ENCODE data around the gene SAC3D1.

The SAC3D1 gene

DNA sequence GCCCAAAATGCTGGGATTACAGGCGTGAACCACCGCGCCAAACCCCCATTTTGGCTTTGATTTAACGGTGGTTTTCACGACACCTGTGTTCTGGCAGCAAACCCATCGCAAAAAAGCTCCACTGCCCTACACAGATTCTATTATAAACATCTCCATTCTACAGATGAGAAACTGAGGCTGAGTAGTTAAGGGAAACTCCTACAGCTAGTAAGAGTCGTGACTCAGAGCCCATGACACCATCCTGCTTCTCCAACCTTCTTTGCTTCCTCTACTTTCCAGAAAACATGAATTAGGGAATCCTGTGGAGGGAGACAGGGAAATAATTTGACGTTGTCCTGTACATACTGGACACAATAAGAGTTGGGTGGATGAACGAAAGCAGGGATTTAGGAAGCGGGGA is 14.2 kb upstream of the SAC3D1 start:
- no peak for FAIRE-seq

DNA sequence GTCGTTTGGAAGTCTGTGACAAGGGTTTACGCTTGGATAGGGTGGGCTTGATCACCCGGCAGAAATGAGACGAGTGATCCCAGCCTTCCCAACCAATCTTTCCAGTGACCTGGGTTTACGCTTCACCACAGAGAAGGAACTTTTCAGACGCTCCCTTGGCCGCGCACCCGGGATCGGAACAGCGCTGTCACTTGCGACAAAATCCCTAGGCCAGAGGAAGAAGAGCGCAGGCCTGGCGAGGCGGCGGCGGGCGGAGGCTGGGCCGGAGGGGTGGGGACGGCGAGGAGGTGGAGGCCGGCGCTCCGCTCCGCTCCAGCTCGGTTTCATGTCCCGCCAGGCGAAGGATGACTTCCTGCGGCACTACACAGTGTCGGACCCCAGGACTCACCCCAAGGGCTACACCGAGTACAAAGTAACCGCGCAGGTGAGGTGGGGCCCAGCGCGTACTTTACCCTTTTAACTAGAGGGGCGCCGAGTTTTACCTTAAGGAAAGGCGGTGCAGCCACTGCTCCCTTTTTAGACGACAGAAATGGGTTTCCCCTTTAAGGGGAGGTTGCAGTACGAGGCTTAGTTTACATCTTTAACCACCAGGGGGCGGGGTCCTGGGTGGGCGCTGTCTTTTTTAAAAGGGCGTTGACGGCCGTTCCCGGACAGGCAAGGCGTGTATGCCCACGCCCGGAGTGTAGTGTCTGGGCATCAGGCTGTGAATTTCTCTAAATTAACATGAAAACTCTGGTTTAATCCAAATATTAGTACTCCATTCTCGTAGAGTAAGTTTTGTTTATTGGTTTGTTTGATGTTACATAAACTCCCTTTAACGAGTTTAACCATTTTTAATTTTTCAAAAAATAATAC is 13.6 kb upstream of the SAC3D1 start, which contains the start of gene SNX15:
SNX15 (plus strand) TSS at position 227 of the 855 bp plus-strand sequence; CDS start at position 326, 99 bp downstream.
- peak; percentile 87 for FAIRE-seq

DNA sequence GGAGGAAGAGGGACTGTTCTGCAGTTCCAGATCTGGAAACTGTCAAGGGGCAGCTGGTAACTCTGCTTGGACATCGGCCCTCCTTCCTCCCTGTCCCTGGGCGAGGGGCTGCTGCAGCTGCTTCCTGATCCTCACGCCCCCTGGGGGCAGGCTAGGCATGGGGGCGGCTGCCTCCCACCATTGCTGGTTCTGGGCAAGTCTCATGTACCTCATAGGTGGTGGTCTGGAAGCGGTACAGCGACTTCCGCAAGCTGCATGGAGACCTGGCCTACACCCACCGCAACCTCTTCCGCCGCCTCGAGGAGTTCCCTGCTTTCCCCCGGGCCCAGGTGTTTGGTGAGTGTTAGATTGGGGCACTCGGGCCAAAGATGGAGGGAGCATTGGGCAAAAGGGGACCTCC is 8.8 kb upstream of the SAC3D1 start:
- no peak for FAIRE-seq

DNA sequence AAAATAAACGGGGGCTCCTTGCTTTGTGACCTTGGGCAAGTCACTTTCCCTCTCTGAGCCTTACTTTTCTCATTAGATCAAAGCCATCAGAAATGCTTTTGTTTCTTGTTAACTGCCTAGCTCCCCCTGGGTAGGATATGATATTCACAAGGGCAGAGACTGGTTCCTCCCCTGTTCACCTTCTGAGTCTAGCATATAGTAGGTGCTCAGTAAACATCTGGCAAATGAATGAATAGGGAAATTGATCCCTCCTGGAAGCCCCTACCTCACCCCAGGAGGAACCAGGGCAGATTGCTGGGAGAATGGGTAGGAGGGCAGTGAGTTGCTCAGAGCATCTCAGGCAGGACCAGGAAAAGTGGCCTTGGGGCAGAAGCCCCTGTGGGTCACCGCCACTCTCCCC is 6.6 kb upstream of the SAC3D1 start:
- FAIRE-seq = no peak

DNA sequence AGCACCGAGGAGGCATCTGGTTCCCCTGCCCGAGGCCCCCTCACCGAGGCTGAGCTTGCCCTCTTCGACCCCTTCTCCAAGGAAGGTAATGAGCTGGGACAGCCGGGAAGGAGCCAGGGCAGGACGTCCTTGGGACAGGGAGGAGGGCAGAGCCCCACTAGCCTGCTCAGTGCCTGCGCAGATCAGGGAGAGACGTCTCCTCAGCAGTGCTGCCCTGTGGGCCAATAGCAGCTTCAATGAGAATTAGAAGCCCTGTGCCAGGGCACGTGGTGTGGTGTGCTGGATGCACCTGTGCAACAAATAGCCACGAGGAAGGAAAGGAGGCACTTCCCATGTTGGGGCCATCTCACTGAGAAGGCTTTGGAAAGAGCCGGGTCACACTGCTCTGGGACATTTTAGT is 5.4 kb upstream of the SAC3D1 start:
- FAIRE-seq = no peak

DNA sequence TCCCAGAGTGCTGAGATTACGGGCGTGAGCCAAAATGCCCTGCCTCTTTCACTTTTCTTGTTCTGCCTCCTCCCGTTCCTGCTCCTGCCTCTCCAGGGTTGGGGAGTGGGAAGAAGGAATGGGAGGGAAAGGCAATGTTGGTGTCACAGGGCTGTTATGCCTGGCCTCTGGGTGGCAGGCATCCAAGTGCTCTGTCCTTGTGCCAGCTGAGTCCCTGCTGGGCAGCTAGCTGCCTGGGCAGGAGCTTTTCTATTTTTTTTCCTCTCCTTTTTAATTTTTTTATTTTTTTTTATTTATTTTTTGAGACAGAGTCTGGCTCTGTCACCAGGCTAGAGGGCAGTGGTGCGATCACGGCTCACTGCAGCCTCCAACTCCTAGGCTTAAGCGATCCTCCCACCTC is 4.1 kb upstream of the SAC3D1 start:
- FAIRE-seq = no peak

DNA sequence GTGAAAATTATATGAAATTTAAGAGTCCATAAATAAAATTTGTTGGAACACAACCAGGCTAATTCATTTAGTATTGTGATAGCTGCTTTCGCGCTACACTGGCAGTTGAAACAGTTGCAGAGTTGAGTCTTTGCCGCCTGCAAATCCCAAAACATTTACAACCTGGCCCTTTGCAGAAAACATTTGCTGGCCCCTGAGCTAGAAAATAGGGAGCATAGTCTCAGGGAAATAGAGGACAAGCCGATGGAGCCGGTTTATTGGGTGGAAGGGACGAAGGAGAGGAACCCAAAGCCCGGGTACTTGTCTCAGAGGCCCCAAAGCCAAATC is 527 bp upstream of the SAC3D1 start:
- no peak for FAIRE-seq

DNA sequence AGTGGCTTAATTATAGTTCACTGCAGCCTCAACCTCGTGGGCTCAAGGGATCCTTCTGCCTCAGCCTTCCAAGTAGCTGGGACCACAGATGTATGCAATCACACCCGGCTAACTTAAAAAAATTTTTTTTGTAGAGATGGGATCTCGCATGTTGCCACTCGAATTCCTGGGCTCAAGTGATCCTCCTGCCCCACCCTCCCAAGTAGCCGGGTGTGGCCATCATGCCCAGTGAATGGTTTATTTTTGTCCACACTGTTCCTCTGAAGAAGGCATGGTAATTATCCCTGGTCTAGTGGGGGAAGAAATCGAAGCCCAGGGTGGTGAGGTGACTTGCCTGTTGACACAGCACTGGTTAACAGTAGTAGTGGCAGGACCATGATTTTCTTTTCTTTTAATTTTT is 1.9 kb downstream of the SAC3D1 start:
- no peak for FAIRE-seq

DNA sequence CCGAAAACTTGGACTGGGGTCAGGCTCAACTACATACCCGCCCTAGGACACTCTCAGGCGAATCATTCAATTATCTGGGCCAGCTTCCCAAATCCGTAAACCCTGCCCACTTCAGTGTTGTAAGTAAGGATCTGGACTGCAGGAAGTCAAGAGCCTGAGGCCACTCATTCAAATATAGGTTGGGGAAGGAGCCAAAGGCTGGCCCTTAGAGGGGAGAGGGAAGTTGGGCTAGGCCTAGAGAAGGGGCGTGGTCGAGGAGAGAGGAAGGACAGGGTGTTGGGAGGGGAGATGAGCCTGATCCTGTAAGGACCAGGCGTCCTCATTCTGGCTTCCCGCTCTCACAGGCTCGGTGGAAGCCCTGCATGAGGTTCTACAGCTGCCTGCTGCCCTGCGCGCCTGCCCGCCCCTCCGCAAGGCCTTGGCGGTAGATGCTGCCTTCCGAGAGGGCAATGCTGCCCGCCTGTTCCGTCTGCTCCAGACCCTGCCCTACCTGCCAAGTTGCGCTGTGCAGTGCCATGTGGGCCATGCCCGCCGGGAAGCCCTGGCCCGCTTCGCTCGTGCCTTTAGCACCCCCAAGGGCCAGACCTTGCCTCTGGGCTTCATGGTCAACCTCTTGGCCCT is 3.0 kb downstream of the SAC3D1 start:
- no peak for FAIRE-seq

DNA sequence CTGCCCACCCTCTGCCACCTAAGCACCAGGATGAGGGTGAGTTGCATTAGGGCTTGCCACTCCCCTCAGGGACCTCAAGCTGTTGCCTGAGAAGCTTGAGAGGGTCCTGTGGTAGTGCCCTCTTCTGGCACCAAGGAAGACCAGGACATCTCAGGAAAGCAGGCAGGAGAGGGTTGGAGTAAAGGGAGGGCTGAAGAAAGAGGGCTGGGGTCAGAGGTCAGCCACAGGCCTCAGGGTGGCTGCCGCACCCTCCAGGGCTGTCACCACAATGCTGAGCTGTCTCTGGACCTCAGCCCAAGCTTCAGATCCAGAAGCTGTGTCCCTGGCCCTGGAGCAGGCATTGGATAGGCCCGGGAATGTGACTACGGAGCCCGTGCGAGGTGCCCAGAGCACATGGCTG is 4.1 kb downstream of the SAC3D1 start:
- FAIRE-seq = no peak

DNA sequence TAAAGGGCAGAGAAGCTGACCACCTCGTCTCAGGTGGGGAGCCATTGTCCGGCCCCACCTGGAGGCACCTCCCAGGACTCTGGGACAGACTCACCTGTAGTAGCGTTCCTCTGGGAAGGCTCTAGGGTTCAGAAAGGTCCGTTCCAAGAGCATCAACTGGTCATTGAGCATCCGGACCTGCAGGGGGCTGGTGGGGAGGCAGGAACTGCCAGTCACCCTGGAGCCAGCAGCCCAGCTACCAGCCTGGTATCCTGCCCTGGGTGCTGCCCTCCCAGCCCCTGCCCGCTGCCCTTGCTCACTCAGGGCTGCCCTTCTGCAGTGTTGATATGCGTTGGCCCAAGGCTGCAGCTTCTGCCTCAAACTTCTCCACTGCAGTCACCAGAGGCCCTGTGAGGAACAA is 4.7 kb downstream of the SAC3D1 start:
- FAIRE-seq = no peak

DNA sequence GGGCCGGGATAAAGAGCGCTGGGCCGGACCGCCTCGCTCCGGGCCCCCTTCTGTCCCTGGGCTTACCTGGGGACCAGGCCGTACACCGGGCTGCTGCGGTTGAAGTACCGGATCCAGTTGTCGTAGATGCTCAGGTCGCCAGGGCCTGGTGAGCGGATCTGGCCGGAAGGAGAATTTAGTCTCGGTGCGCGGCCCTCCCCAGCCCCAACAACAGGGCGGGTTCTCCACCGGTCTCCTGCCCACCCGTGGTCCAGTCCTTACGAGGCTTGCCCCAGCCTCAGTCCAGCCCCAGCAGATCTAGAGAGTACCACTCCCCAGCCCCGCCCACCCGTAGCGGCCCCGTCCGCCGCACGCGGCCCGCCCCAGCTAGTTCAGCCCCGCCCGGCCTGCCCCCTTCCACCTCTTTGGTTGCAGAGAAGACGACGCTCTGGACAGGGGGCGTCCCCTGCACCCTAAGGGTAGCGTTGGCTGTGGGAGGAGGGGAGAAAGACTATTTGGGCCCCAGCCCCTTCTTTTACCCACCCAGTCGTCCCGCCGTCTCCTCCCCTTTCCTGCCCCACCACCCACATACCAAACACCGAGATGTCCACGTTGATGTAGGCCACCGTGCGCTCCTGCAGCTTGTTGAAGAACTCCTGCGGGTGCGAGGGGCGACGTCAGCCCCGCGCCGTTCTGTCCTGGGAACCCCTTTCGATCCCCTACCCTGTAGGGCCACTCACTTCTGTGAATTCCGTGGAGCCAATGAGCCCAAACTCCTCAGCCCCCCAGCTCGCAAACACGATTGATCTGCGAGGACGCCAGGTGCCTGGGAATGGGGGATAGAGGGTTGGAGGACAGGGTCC is 6.8 kb downstream of the SAC3D1 start:
- FAIRE-seq = no peak

DNA sequence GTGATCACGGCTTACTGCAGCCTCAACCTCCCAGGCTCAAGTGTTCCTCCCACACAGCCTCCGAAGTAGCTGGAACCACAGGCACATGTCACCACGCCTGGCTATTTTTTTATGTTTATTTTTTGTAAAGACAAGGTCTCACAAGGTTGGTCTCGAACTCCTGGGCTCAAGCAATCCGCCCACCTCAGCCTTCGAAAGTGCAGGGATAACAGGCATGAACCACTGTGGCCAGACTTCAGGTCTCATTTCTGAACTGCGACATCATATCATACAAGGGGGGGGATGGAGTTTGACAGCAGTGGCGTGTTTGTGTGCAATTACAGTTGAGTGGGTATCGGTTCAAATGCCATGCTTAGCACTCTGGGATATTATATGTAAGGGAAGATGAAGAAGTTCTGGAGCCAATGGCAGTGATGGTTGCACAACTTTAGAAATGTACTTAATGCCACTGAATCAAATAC is 10.4 kb downstream of the SAC3D1 start:
- no peak for FAIRE-seq

DNA sequence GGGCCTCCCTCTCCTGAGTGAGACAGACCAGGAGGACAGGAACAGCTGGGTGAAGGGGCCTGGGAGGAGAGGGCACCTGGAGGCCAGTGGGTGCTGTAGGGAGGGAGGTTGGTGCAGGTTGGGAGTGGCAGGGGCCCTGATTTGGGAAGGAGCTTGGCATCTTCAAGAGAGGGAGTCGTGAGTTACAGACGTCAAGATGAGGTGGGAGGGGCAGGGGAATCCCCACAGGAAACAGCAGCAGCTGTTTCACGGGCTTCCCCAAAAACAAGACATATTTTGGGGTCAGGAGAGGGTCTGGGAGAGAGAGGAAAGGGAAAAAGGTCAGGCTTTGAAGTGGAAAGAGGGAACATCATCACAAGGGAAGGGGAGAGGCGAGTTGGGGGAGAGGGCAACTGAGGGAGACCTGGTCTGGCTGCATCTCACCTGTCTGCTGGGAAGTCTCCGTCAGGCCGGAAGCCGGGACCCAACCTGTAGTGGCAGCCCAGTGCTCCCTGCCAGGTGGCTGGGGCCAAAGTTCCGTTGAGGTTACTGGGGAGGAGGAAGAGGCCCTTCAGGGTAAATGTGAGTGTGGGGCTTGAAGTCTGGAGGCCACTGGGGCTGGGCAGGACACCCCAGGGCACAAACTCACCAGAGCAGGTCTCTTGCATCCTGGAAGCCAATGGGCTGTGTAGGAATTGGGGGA is 13.0 kb downstream of the SAC3D1 start:
- no peak for FAIRE-seq

DNA sequence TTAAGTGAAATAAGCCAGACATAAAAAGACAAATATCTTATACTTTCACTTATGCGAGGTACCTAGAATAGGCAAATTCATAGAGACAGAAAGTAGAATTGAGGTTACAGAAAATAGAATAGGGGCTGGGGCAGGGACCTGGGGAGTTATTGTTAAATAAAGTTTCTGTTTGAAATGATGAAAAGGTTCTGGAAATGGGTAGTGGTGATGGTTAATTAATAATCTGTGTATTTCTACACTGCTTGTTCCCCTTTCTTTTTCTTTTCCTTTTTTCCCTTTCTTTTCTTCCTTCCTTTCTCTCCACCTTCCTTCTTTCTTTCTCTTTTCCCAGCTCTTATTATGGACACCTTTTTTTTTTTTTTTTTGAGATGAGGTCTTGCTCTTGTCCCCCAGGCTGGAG is 14.5 kb downstream of the SAC3D1 start:
- no peak for FAIRE-seq

DNA sequence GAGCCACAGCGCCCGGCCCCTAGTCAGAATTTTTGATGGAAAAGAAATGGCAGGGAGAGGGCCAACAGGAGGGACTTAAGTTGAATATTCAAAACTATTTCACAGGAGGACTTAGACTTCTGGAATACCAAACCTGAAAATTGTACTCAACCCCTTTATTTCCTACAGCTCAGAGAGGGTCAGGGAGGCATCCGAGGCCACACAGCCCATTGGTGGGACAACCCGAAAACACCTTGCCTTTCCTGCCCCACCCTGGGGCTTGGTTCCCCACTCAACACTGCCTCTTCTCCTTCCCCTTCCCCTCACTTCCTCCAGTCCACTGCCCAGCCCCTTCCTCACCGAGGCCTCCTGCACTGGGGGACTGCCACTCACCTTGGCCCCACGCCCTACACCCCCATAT is 16.0 kb downstream of the SAC3D1 start:
- no peak for FAIRE-seq

DNA sequence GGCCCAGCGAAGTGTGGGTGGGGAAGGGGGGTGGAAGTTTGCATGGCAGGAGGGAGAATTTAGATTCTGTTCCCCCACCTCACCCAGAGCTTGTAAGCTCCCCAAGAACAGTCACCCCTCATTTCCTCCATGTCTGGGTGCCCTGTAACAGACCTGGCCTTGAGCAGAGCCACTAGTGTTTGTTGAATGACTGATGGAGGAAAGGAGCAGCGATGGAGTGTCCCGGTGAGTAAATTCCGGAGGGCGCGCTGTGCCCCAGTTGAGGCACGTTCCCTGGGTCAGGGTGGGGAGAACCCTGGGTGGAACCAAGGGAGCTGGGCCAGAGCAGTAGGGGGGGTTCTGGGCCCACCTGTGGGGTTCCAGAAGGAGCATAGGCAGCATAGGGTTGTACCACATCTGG is 16.5 kb downstream of the SAC3D1 start:
- no peak for FAIRE-seq

DNA sequence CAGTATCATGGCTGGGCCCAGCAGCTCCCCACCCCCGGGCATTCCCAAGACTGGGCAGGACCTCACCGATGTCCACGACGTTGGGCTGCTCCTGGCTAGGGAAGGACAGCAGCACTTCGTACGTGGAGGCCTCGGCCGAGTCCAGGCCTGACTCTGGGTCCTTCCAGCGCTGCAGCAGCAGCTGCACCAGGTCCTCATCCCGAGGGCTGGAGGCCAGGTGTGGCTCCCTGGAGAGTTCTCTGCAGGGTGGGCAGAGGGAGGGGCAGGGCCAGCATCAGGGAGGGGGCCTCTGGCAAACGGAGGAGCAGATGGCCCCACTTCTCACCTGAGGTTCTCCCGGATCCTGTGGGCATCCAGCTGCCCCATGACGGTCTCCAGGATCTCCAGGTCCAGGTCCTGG is 17.0 kb downstream of the SAC3D1 start:
- no peak for FAIRE-seq

DNA sequence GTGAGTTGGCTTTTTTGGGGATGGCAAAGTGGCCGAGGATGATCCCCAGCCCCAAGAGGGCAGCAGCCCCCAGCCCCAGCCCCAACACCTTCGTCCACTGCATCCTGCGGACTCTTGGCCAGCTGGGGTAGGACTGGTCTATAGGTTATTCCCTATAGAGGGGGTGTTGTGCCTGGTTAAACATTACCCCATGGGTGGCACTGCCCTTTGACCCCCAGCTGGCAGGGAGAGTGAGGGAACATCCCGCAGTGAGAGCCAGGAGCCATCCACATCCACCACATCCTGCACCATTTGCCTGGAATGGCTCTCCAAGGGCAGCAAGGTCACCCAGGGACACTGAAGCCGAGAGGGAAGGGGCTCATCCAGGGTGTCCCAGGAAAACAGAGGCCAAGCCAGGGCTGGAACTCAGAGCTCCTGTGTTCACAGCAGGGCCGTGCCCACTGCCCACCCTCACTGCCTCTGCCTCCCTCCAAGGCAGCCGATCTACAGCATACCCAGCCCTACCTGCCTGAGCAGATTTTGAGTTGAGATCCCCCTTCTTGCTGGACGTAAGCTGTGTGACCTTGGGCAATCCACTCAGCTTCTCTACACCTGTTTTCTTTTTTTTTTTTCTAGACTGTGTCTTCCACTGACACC is 17.5 kb downstream of the SAC3D1 start, which contains the start of gene NAALADL1:
NAALADL1 (minus strand) TSS at position 135 of the 636 bp plus-strand sequence; CDS start at position 103, 32 bp downstream.
- FAIRE-seq = no peak

DNA sequence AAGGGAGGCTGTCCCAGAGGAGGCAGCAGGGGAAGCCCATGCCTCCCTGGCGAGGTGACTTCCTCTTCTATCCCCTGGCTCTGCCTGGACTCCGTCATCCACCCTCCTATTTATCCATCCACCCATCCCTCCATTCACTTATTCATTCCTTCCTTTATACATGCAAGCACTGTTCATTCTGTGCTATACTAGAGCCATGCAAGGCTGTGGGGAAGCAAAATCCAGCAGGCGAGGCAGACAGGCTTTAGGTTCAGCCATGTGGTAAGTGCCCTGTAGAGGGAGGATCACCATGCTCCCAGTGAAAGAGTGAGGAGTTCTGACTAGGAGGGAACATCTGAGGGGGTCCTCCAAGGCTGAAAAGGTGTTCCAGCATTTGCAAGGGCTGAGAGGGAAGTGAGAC is 18.5 kb downstream of the SAC3D1 start:
- FAIRE-seq = no peak

DNA sequence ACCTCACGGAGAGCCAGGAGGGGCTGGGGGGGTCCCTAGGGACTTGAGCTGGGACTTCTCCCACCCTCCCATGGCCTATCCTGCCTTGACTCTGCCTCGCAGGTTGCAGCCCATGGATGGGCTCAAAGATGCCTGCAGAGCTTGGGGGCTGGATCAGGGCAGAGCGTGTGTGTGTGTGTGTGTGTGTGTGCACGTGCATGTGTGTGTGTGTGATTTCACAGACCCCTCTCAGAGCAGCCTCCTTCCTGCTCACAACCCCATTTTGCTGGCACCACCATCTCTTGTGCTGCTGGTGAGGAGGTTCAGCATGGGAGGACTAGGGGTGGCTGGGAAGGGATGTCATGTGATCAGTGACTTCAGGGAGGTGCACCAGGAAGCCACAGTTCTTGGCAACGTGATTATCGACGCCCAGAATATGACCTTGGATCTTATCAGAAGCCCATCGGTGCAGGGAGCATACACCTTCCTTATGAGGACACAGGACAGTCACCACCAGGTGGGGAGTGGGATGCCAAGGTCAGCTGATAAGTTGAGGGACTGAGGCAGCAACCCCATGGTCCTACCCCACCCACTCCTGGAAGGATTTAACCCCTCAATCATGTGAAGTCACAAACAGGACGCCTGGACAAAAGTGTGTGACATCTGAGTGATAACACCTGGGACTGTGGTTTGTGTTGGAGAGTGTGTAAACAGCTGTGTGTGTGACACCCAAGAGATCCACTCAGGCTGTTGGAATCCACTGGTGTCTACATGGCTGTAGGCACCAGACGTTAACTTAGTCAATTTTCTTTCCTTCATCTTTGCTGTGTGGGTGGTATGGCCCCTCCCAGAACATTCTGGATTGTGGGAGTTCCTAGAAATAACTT is 19.2 kb downstream of the SAC3D1 start:
- no peak for FAIRE-seq
